HUES48 (cell line): ENCODE results near the gene JARID2.

Experiments
- H3K27ac ChIP-seq: one replicate; pipeline ENCODE4 v1.7.0; 2013; ENCODE audit warnings: low read depth, low read length, inconsistent platforms
- H3K27me3 ChIP-seq: 2 replicates; pipeline ENCODE4 v1.6.1; 2013; ENCODE audit warnings: mild to moderate bottlenecking, low read length; ENCODE audit not compliant: control insufficient read depth, insufficient read depth
- H3K36me3 ChIP-seq: 2 replicates; pipeline ENCODE4 v1.6.1; 2013; ENCODE audit warnings: low read length; ENCODE audit not compliant: control insufficient read depth, insufficient read depth
- H3K4me1 ChIP-seq: 2 replicates; pipeline ENCODE4 v1.6.1; 2013; ENCODE audit warnings: mild to moderate bottlenecking, low read length; ENCODE audit not compliant: control insufficient read depth, insufficient read depth
- H3K4me3 ChIP-seq: 2 replicates; pipeline ENCODE4 v1.5.1; 2013; ENCODE audit warnings: mild to moderate bottlenecking, low read depth, low read length
- H3K9ac ChIP-seq: 2 replicates; pipeline ENCODE4 v1.6.1; 2013; ENCODE audit warnings: mild to moderate bottlenecking, low read depth, low read length, moderate library complexity
- H3K9me3 ChIP-seq: 2 replicates; pipeline ENCODE4 v1.6.1; 2013; ENCODE audit warnings: low read length; ENCODE audit not compliant: control insufficient read depth, insufficient read depth

The JARID2 gene

DNA sequence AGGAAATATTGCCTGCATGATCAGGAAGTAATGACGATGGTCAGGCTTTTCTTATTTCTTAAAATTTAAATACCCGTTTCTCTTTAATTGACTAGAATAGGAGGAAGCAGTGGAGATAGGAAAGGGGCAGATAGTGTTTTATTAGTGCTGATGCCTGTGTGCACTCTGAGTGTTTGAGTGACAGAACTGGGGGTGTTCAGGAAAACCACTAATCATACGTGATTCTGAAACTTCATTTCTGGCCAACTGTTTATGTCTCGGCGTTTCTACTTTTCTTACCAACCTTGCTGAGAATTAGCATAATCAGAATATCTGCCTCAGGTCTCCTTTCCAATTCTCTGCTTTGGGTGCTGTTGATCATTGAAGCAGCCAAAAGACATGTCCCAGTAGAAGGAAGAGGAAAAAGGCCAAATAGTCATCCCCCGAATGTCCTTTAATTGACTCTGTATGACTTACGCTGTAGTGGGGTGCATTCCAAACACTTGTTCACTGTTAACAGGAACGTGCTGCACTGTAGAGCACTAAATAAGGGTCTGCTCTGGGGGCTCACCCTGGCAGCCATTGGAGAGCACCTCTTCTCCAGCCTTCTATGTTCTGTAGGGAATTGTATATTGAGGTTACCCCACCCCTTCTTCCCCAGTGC lies 152.9 kb downstream of the JARID2 start:
- Histone ChIP-seq H3K36me3 (peaks cover 12% of the 10 kb centered on the region; the same call in 1 of the 2 replicates), H3K4me1 (peaks cover 76% of the 10 kb centered on the region), H3K9me3 (no peaks in the 10 kb centered on the region), H3K4me3 (no peak overlapping the region), H3K9ac (no peak overlapping the region), H3K27ac (no peak overlapping the region), H3K27me3 (no peaks in the 10 kb centered on the region)

DNA sequence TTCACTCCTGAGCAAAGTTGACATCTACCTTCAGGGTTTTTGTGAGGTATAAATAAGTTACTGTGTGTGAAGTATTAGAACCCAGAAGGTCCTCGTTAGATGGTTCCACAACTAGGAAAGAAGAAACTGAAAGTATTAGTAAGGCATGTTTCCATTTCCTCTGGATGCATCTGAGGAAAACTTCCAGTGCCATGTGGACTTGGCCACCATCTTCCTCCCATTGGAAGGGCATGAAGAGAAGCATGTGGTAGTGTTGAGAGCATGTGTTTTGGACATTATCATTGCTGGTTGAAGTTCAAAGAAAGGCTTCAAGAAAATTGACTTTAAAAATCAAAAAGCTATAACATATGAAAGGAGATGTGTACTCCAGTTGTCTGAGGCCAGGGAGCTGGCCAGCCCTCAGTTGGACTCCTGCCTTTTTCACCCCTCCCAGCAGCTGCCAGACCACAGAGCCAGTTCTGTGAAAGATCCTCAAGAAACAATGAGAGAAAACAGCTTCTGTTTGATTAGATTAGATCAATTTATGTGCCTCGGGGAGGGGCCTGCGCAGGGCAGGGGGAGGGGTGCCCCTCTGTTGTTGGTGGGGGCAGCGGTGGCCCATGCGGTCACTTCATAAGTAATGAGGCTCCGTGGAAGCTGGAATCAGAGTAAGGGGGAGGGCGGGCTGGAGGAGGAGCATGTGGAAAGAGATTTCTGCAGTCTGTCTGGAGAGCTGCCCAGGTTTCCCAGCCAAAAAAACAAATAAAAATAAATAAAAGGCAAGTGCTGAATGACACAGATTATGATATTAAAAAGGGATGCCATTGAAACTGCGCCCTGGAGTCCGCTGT lies 154.0 kb downstream of the JARID2 start:
- Histone ChIP-seq H3K27ac (no peak overlapping the region), H3K4me3 (0 out of 2 replicates have a peak overlapping the region, but pooled peaks have one; percentile 0), H3K36me3 (peaks cover 5% of the 10 kb centered on the region; the same call in 1 of the 2 replicates), H3K9ac (no peak overlapping the region), H3K9me3 (no peaks in the 10 kb centered on the region), H3K27me3 (no peaks in the 10 kb centered on the region), H3K4me1 (peaks cover 87% of the 10 kb centered on the region)

DNA sequence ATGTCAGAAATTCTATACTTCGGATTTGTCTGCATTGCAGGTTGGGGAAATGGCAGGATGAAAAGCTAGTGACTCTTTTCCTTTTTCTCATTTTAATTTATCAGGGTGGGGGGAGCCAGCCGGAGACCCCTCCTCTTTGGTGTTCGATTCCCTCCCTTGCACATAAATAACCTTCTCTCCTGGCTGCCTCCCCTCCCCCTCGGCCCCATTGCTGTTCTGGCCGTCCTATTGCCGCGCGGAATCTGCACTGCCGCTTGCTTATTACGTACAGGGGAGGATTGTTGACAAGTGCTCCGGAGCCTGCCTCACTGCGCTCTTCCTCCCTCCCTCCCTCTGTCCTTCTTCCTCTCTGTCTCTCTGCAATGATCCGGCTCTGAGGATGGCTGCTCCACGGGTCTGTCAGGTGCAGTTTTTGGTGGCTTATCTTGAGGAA lies 154.7 kb downstream of the JARID2 start:
- Histone ChIP-seq H3K4me3 (0 out of 2 replicates have a peak overlapping the region, but pooled peaks have one; percentile 5), H3K27me3 (no peaks in the 10 kb centered on the region), H3K4me1 (peaks cover 93% of the 10 kb centered on the region), H3K36me3 (peaks cover 5% of the 10 kb centered on the region; the same call in 1 of the 2 replicates), H3K9ac (no peak overlapping the region), H3K27ac (peak overlapping the region; percentile 37), H3K9me3 (no peaks in the 10 kb centered on the region)

DNA sequence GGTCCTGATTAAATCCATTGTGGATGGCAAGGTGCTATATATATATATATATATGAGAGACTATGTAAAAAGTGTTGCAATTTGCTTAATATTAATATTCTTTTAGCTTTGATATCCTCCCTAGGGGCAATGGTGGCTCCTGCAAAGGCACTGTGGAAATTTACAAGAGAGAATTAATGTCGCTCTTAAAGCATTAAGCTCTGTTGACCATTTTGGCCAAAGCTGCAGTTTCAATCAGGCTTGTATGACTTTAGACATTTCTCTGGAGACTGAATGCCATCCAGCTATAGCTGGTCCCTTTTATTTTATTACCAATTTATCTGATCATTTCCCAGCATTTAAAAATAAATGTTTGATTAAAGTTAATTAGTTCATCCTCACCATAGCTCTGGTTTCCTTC lies 155.3 kb downstream of the JARID2 start:
- H3K9ac ChIP-seq = no peak overlapping the region
- peaks cover 93% of the 10 kb centered on the region for H3K4me1 ChIP-seq
- no peaks in the 10 kb centered on the region for H3K27me3 ChIP-seq
- H3K27ac ChIP-seq = no peak overlapping the region
- peaks cover 5% of the 10 kb centered on the region; the same call in 1 of the 2 replicates for H3K36me3 ChIP-seq
- H3K4me3 ChIP-seq = no peak overlapping the region
- H3K9me3 ChIP-seq = no peaks in the 10 kb centered on the region

DNA sequence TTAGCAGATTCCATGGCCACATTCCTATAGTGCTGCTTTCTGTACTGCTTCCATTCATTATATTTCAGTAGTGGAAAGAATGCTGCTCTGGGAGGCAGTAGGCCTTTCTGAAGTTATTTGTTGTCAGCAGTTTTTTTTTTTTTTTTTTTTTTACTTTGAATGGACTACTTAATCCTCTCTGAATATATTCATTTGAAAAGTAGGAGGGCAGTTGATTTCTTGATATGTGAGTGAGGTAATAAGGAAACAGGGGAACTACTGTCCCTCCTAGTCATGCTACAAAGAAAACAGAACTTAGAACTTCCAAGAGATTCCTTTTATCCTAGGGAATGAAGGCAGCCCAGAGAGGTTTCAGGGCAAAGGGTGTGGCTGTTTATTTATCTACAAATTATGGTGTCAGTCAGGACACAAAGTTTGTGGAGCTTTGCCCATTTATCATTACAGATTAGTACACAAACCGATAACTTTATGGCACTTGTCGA lies 155.9 kb downstream of the JARID2 start:
- Histone ChIP-seq H3K9me3 (no peaks in the 10 kb centered on the region), H3K4me1 (peaks cover 96% of the 10 kb centered on the region), H3K27me3 (no peaks in the 10 kb centered on the region), H3K9ac (no peak overlapping the region), H3K27ac (peak overlapping the region; percentile 64), H3K4me3 (no peak overlapping the region), H3K36me3 (peaks cover 4% of the 10 kb centered on the region; the same call in 1 of the 2 replicates)

DNA sequence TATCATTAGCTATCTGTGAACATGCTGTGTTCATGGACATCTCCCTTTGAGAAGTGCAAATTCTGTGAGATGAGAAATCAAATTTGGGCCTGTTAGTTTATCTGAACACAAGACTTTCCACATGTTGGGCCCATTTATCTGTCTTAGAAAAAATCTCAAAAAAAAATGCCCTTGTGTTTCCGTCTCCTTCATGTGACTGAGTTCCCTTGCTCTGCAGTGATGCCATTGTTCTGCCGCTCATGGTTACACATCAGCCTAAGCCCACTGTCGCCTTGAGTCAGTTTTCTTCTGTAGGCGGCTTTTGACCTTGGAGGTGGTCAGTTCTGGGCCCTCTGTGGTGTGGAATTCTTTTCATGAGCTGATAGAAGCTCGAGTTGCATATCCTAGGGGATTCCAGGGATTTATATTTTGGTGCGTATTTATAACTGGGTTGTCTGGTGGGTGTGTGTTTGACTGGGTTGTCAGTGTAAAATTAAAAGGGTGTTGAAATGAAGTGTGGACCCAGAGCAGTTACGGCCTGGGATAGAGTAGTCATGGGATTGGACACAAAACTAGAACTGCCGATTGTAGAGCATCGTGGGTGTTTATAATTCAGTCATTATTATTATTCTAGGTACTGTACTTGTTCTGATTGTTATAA lies 156.7 kb downstream of the JARID2 start:
- Histone ChIP-seq H3K27me3 (no peaks in the 10 kb centered on the region), H3K27ac (peak overlapping the region; percentile 64), H3K9me3 (no peaks in the 10 kb centered on the region), H3K4me3 (no peak overlapping the region), H3K4me1 (peaks cover 95% of the 10 kb centered on the region), H3K36me3 (no peaks in the 10 kb centered on the region), H3K9ac (no peak overlapping the region)

DNA sequence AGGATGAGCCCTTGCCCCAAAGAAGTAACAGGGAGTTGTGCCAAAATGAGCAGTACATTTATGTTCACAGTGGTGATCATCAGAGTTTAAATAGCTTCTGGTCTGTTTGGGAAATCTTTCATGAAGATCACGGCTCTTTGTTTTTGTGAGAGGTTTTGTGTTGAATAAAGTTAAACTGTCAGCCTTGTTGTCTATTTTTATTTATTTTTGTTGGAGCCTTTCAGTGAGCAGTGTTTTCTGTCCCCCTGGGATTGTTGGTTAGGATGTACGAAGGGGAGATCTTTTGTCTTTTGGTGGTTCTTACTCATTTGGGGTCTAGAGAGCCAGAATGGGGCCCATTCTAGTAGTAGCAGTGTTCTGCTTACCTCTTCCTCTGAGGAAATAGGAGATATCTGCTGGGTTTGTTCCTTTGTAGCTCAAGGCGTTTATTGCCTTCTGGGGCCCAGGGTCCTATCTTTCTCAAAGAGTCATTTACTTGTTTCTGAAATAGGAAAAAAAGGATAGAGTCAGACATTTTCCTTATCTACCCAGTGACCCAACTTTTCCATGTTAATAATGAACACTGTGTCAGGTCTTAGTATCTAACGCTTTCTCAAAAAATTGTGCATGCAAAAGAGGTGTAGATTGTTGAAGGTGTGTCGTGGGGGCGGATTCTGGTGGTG lies 157.4 kb downstream of the JARID2 start:
- Histone ChIP-seq H3K9ac (no peak overlapping the region), H3K36me3 (no peaks in the 10 kb centered on the region), H3K4me1 (peaks cover 95% of the 10 kb centered on the region), H3K9me3 (no peaks in the 10 kb centered on the region), H3K27me3 (no peaks in the 10 kb centered on the region), H3K4me3 (no peak overlapping the region), H3K27ac (no peak overlapping the region)

DNA sequence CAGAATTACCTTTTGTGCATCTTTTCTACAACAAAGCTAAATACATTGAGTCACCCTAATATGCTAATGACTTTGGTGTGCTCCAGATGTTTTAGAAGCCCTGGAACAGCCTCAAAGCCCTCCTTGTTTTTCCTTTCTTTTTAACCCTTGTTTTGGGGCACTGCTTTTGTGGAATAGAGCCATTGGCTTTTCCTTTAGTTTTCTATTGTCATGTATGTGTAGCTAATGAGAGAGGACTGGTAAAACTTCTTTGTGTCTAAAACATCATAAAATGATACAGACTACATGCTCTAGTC lies 158.8 kb downstream of the JARID2 start:
- Histone ChIP-seq H3K9me3 (no peaks in the 10 kb centered on the region), H3K27ac (peak overlapping the region; percentile 13), H3K36me3 (0 out of 2 replicates have a peak, but pooled peaks cover under 1% of the 10 kb centered on the region), H3K9ac (no peak overlapping the region), H3K27me3 (no peaks in the 10 kb centered on the region), H3K4me3 (no peak overlapping the region), H3K4me1 (peaks cover 95% of the 10 kb centered on the region)

DNA sequence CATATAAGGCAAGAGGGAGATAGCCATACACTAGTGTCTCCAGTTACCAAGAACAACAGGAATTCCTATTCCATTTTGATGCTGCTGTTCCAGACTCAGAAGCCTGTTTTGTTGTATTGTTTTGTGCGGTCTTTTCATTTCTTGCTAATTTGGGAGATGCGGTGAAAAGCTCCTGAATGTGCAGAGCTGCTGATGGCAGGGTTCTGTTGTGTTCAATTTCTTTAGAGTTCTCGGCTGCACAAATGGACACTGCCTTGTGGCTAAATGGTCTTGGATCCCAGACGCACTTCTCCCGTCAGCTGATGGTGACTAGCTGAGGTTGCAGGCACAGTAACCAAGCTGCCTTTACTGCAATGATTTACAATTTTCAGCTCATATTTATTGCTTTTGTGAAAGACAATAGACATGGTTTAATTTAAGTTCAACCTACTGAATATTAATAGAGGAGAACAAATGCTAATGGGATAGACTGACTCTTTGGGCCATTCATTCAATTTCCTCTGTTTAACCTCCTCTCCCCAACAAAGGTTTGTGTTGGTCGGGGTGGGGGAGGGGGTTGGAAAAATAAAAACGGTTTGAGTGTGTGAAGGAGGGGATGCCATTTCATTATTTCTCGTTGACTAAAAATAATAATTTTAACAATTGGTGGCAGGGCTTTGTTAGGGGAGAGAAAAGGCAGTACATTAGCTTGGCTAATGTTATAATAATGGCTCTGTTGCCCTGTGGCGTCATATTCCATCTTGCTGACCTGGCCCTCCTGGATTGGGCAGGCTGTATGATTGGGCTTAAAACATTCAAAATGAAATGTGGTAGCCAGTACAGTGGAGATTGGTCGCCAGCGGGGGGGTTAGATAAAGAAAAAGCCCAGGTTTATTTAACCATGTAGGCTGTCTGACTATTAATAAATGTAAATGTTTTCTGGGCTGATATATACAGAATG lies 159.5 kb downstream of the JARID2 start:
- H3K36me3 ChIP-seq = peaks cover 8% of the 10 kb centered on the region; the same call in 1 of the 2 replicates
- peaks cover 96% of the 10 kb centered on the region for H3K4me1 ChIP-seq
- no peaks in the 10 kb centered on the region for H3K9me3 ChIP-seq
- H3K27ac ChIP-seq = peak overlapping the region; percentile 13
- H3K4me3 ChIP-seq = no peak overlapping the region
- H3K9ac ChIP-seq = no peak overlapping the region
- H3K27me3 ChIP-seq = no peaks in the 10 kb centered on the region

DNA sequence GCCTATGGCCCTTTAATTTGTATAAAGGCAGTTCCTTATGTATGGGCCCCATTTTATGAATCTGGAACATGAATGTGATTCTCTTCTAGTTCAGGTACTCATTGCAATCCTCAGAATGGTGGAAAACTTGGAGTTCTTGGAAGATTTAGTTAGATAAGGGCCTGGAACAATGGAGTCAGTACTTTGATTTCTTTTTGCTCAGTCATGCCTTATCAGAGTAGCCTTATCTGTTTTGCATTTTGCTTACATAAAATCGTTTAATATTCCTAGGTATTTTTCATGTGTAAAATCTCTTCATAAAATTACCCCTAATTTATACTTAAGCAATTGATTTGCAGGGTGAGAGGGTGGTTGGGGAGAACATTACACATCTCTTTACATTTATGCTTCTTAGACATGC lies 160.6 kb downstream of the JARID2 start:
- no peak overlapping the region for H3K27ac ChIP-seq
- H3K9me3 ChIP-seq = no peaks in the 10 kb centered on the region
- peaks cover 95% of the 10 kb centered on the region for H3K4me1 ChIP-seq
- H3K36me3 ChIP-seq = peaks cover 17% of the 10 kb centered on the region
- H3K9ac ChIP-seq = no peak overlapping the region
- no peak overlapping the region for H3K4me3 ChIP-seq
- no peaks in the 10 kb centered on the region for H3K27me3 ChIP-seq
